HEK293 (cell line): ENCODE results near the gene MYOM1.
A peak's percentile ranks its signal among the peaks of the same experiment; 100 is the strongest.

Experiments used
- CTCF ChIA-PET: fragments of 350-600 bp; formaldehyde crosslinking; extraction: SDS; loops from one replicate; lab custom pipeline; 2021; ENCODE audit warnings: antibody characterized with exemption; lab: Yijun Ruan, JAX
- POLR2A ChIA-PET: fragments of 300-600 bp; formaldehyde crosslinking; extraction: SDS; loops from one replicate; lab custom pipeline; 2020; ENCODE audit warnings: antibody characterized with exemption, inconsistent platforms; lab: Yijun Ruan, JAX
- H3K27ac ChIP-seq: fragments of 200-500 bp; sonication (Bioruptor generic); 2 replicates; pipeline ENCODE4 v1.5.1; 2014; ENCODE audit warnings: low read depth, low read length, control low read depth, inconsistent platforms; ENCODE audit errors: extremely low read depth
- H3K36me3 ChIP-seq, 2 experiments: fragments of 200-500 bp in 1 of 2; sonication (Bioruptor generic) in 1 of 2; 1 replicate in 1 of 2; 2 replicates in 1 of 2; pipeline ENCODE4 v1.5.1; 2014 to 2017; ENCODE audit warnings: inconsistent platforms in 2 of 2, low read length in 2 of 2; ENCODE audit not compliant: control insufficient read depth in 2 of 2, insufficient read depth in 1 of 2
- H3K4me1 ChIP-seq: fragments of 200-500 bp; sonication (Bioruptor generic); 2 replicates; pipeline ENCODE4 v1.5.1; 2014; ENCODE audit warnings: mild to moderate bottlenecking, low read length, inconsistent platforms; ENCODE audit not compliant: control insufficient read depth, insufficient read depth
- H3K4me3 ChIP-seq: 2 replicates; pipeline ENCODE4 v1.5.1; 2011; ENCODE audit warnings: low read depth, mild to moderate bottlenecking, control low read depth, low read length, moderate library complexity
- H3K9me3 ChIP-seq: fragments of 200-500 bp; sonication (Bioruptor generic); 2 replicates; pipeline ENCODE4 v1.5.1; 2014; ENCODE audit warnings: low read depth, low read length, inconsistent platforms; ENCODE audit not compliant: control insufficient read depth, insufficient read depth
- FEZF1 ChIP-seq: fragments of 450-650 bp; formaldehyde crosslinking; IDR thresholded peaks from 2 replicates; pipeline ENCODE4 v1.5.1; 2016; ENCODE audit warnings: missing biosample characterization, missing genetic modification characterization
- HOXC10 ChIP-seq: sonication (generic); formaldehyde crosslinking; IDR thresholded peaks from 2 replicates; pipeline ENCODE4 v1.8.1; 2023; ENCODE audit warnings: mild to moderate bottlenecking, missing genetic modification reagents
- OVOL3 ChIP-seq: fragments of 450-650 bp; formaldehyde crosslinking; IDR thresholded peaks from 2 replicates; pipeline ENCODE4 v1.5.1; 2016; ENCODE audit warnings: missing biosample characterization, missing genetic modification characterization
- SALL2 ChIP-seq: fragments of 450-650 bp; formaldehyde crosslinking; IDR thresholded peaks from 2 replicates; pipeline ENCODE4 v1.5.0; 2017; ENCODE audit warnings: missing biosample characterization, mild to moderate bottlenecking, missing genetic modification characterization, borderline replicate concordance
- TCF7L2 ChIP-seq: IDR thresholded peaks from 2 replicates; pipeline ENCODE4 v1.6.1; 2011; ENCODE audit warnings: low read depth, mild to moderate bottlenecking, inconsistent platforms, low read length, moderate library complexity, borderline replicate concordance
- ZFP37 ChIP-seq: fragments of 450-650 bp; formaldehyde crosslinking; IDR thresholded peaks from 2 replicates; pipeline ENCODE4 v1.5.1; 2016; ENCODE audit warnings: missing biosample characterization, missing genetic modification characterization
- ZNF112 ChIP-seq: fragments of 450-650 bp; formaldehyde crosslinking; IDR thresholded peaks from 2 replicates; pipeline ENCODE4 v1.5.0; 2017; ENCODE audit warnings: missing biosample characterization, missing genetic modification characterization
- ZNF121 ChIP-seq: fragments of 450-650 bp; formaldehyde crosslinking; IDR thresholded peaks from 2 replicates; pipeline ENCODE4 v1.5.1; 2016; ENCODE audit warnings: missing biosample characterization, missing genetic modification characterization
- ZNF266 ChIP-seq: fragments of 450-650 bp; formaldehyde crosslinking; IDR thresholded peaks from 2 replicates; pipeline ENCODE4 v1.5.1; 2016; ENCODE audit warnings: missing biosample characterization, missing genetic modification characterization, low read depth
- ZNF311 ChIP-seq: fragments of 450-650 bp; formaldehyde crosslinking; IDR thresholded peaks from 2 replicates; pipeline ENCODE4 v1.5.1; 2017; ENCODE audit warnings: missing biosample characterization, missing genetic modification characterization, borderline replicate concordance
- ZNF324 ChIP-seq: fragments of 450-650 bp; formaldehyde crosslinking; IDR thresholded peaks from 2 replicates; pipeline ENCODE4 v1.5.1; 2016; ENCODE audit warnings: missing biosample characterization, missing genetic modification characterization
- ZNF366 ChIP-seq: fragments of 450-650 bp; formaldehyde crosslinking; conservative IDR thresholded peaks from 2 replicates; pipeline ENCODE4 v1.5.1; 2016; ENCODE audit warnings: missing biosample characterization, missing genetic modification characterization
- ZNF423 ChIP-seq: fragments of 450-650 bp; formaldehyde crosslinking; IDR thresholded peaks from 2 replicates; pipeline ENCODE4 v1.5.1; 2016; ENCODE audit warnings: missing biosample characterization, missing genetic modification characterization
- ZNF48 ChIP-seq: fragments of 450-650 bp; formaldehyde crosslinking; IDR thresholded peaks from 2 replicates; pipeline ENCODE4 v1.5.1; 2016; ENCODE audit warnings: missing biosample characterization, missing genetic modification characterization
- ZNF521 ChIP-seq: fragments of 450-650 bp; formaldehyde crosslinking; IDR thresholded peaks from 2 replicates; pipeline ENCODE4 v1.5.1; 2017; ENCODE audit warnings: missing biosample characterization, mild to moderate bottlenecking, missing genetic modification characterization
- ZNF529 ChIP-seq: fragments of 450-650 bp; formaldehyde crosslinking; IDR thresholded peaks from 2 replicates; pipeline ENCODE4 v1.5.1; 2017; ENCODE audit warnings: missing genetic modification characterization, missing biosample characterization; ENCODE audit not compliant: insufficient replicate concordance
- ZNF530 ChIP-seq: fragments of 450-650 bp; formaldehyde crosslinking; IDR thresholded peaks from 2 replicates; pipeline ENCODE4 v1.5.1; 2016; ENCODE audit warnings: low read depth, missing biosample characterization, missing genetic modification characterization
- ZNF549 ChIP-seq: fragments of 450-650 bp; IDR thresholded peaks from 2 replicates; pipeline ENCODE4 v1.5.1; 2018; ENCODE audit warnings: missing biosample characterization, missing genetic modification characterization, mild to moderate bottlenecking, inconsistent platforms, moderate library complexity
- ZNF654 ChIP-seq: fragments of 450-650 bp; formaldehyde crosslinking; IDR thresholded peaks from 2 replicates; pipeline ENCODE4 v1.5.1; 2016; ENCODE audit warnings: low read depth, missing biosample characterization, missing genetic modification characterization
- ZNF677 ChIP-seq: fragments of 450-650 bp; IDR thresholded peaks from 2 replicates; pipeline ENCODE4 v1.5.0; 2018; ENCODE audit warnings: missing biosample characterization, mild to moderate bottlenecking, missing genetic modification characterization, moderate library complexity
- ZNF76 ChIP-seq: fragments of 450-650 bp; formaldehyde crosslinking; IDR thresholded peaks from 2 replicates; pipeline ENCODE4; 2016; ENCODE audit warnings: low read depth, missing biosample characterization, missing genetic modification characterization, borderline replicate concordance
- ZNF776 ChIP-seq: fragments of 450-650 bp; formaldehyde crosslinking; IDR thresholded peaks from 2 replicates; pipeline ENCODE4 v1.5.0; 2017; ENCODE audit warnings: missing biosample characterization, missing genetic modification characterization, borderline replicate concordance
- ZNF843 ChIP-seq: fragments of 450-650 bp; formaldehyde crosslinking; IDR thresholded peaks from 2 replicates; pipeline ENCODE4 v1.5.1; 2016; ENCODE audit warnings: missing biosample characterization, missing genetic modification characterization
- ZSCAN16 ChIP-seq: fragments of 450-650 bp; formaldehyde crosslinking; IDR thresholded peaks from 2 replicates; pipeline ENCODE4 v1.5.1; 2016; ENCODE audit warnings: missing biosample characterization, missing genetic modification characterization
- TF ChIP-seq, protein P1 (sequence below): fragments of 450-650 bp; formaldehyde crosslinking; IDR thresholded peaks from 2 replicates; pipeline ENCODE4 v1.5.1; 2016; ENCODE audit warnings: missing biosample characterization, missing genetic modification characterization

MYOM1 gene

DNA sequence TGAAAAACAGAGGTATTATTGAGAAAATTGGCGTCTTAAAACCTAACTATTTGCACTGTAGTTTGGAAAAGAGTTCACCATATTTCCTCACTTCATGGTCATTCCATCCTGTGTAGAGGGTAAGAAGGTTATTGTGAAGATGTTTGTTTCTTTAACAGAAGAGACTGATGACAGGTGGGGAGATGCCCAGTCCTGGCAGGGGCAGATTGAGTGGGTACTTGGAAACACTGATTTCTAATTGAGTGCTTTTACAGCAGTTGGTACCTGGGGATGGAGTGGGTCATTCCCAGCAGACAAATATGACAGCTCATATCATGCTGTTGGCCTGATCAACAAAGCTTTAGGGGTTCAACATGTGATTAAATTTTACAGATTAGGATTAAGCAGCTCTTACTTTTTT lies 67.5 kb downstream of the MYOM1 start:
- Histone ChIP-seq H3K4me3 (no peak overlapping the region), H3K27ac (no peak overlapping the region), H3K9me3 (no peaks in the 10 kb centered on the region), H3K36me3 (no peaks in the 10 kb centered on the region)
- TF ChIP-seq ZNF677 = no peak
- TF ChIP-seq ZNF530 (tag by site-specific recombination) = no peak
- TF ChIP-seq ZNF311 = no peak
- TF ChIP-seq ZNF521 (tag by site-specific recombination) = no peak
- TF ChIP-seq ZNF423 (tag by site-specific recombination) = no peak
- TF ChIP-seq ZNF776 (tag by site-specific recombination) = no peak
- no peak for TF ChIP-seq FEZF1 (tag by site-specific recombination)
- TF ChIP-seq HOXC10 = no peak
- no peak for TF ChIP-seq ZNF76 (tag by site-specific recombination)
- TF ChIP-seq TCF7L2 = no peak
- no peak for TF ChIP-seq ZNF112 (tag by site-specific recombination)
- no peak for TF ChIP-seq ZNF48
- TF ChIP-seq, protein P1, sequence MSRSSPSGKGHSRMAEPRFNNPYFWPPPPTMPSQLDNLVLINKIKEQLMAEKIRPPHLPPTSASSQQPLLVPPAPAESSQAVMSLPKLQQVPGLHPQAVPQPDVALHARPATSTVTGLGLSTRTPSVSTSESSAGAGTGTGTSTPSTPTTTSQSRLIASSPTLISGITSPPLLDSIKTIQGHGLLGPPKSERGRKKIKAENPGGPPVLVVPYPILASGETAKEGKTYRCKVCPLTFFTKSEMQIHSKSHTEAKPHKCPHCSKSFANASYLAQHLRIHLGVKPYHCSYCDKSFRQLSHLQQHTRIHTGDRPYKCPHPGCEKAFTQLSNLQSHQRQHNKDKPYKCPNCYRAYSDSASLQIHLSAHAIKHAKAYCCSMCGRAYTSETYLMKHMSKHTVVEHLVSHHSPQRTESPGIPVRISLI (tag by site-specific recombination) = no peak
- TF ChIP-seq SALL2 = no peak
- no peak for TF ChIP-seq ZSCAN16 (tag by site-specific recombination)
- TF ChIP-seq ZNF843 (tag by site-specific recombination) = no peak
- TF ChIP-seq ZNF529 = no peak
- no peak for TF ChIP-seq OVOL3
- no peak for TF ChIP-seq ZNF549
- TF ChIP-seq ZNF266 = no peak
- TF ChIP-seq, all 188 proteins: peak for 0
- CTCF ChIA-PET = interaction anchor here (0.6 to 2.2 kb wide), 17 partner anchors 9 to 359 kb away, joined by 3 to 20 read pairs (median 6); no protein-coding TSS in a partner anchor
- H3K4me1 ChIP-seq = 0 out of 2 replicates have a peak, but pooled peaks cover 6% of the 10 kb centered on the region
- POLR2A ChIA-PET = no interaction called here

- POLR2A ChIA-PET = no interaction called here
- no peaks in the 10 kb centered on the region for H3K9me3 ChIP-seq
- no peak overlapping the region for H3K27ac ChIP-seq
- H3K4me1 ChIP-seq = 0 out of 2 replicates have a peak, but pooled peaks cover 6% of the 10 kb centered on the region
- CTCF ChIA-PET = interaction anchor here (0.5 to 2.2 kb wide), 42 partner anchors 9 to 966 kb away, joined by 3 to 20 read pairs (median 4); no protein-coding TSS in a partner anchor
- H3K4me3 ChIP-seq = no peak overlapping the region
- H3K36me3 ChIP-seq = no peaks in the 10 kb centered on the region
- TF ChIP-seq ZNF324 (tag by site-specific recombination) (no peak), ZNF366 (tag by site-specific recombination) (no peak), ZNF654 (tag by site-specific recombination) (peak; percentile 34)
Measured at GRCh38 chr18:3151399-3152264, 68.1 kb downstream of the MYOM1 start.

DNA sequence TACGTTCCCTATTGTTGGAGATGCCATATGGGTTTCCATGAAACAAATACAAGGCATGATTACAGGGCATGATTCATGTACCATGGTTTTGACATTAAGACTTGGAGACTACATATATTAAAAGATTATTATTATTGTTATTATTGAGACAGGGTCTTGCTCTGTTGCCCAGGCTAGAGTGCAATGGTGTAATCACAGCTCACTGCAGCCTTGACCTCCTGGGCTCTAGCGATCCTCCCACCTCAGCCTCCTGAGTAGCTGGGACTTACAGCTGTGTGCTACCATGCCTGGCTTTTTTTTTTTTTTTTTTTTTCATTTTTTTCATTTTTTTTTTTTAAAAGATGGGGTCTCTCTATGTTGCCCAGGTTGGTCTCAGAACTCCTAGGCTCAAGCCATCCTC lies 69.1 kb downstream of the MYOM1 start:
- Histone ChIP-seq H3K36me3 (no peaks in the 10 kb centered on the region), H3K9me3 (no peaks in the 10 kb centered on the region), H3K27ac (no peak overlapping the region), H3K4me1 (0 out of 2 replicates have a peak, but pooled peaks cover 2% of the 10 kb centered on the region), H3K4me3 (no peak overlapping the region)
- TF ChIP-seq ZFP37 (tag by site-specific recombination) = no peak
- TF ChIP-seq ZNF121 = 0 out of 2 replicates have a peak, but pooled peaks have one; percentile 41
- POLR2A ChIA-PET = no interaction called here
- CTCF ChIA-PET = interaction anchor here (0.6 to 1.6 kb wide), 6 partner anchors 21 to 604 kb away, joined by 3 to 9 read pairs (median 4); no protein-coding TSS in a partner anchor
